ENCODE measurements around the gene ADI1.

GRCh38 chr2:3481011-3481400 lies 38.3 kb downstream of the ADI1 start:
- TF ChIP-seq POLR2A (IDR thresholded peaks at IDR 0.05), result no peak
- TF ChIP-seq CTCF (IDR thresholded peaks at IDR 0.05), result no peak
- TF ChIP-seq EP300 (IDR thresholded peaks at IDR 0.05; ENCODE audit: low read depth), result no peak

Measured in transverse colon (tissue), 3 donors.